Measurements from ENCODE around the gene DMAC2.
"Not testable (repeated sequence)": the region's sequence is repeated elsewhere in the genome, so short reads cannot be mapped to it uniquely, and the experiment has no call there.

DMAC2 gene

DNA sequence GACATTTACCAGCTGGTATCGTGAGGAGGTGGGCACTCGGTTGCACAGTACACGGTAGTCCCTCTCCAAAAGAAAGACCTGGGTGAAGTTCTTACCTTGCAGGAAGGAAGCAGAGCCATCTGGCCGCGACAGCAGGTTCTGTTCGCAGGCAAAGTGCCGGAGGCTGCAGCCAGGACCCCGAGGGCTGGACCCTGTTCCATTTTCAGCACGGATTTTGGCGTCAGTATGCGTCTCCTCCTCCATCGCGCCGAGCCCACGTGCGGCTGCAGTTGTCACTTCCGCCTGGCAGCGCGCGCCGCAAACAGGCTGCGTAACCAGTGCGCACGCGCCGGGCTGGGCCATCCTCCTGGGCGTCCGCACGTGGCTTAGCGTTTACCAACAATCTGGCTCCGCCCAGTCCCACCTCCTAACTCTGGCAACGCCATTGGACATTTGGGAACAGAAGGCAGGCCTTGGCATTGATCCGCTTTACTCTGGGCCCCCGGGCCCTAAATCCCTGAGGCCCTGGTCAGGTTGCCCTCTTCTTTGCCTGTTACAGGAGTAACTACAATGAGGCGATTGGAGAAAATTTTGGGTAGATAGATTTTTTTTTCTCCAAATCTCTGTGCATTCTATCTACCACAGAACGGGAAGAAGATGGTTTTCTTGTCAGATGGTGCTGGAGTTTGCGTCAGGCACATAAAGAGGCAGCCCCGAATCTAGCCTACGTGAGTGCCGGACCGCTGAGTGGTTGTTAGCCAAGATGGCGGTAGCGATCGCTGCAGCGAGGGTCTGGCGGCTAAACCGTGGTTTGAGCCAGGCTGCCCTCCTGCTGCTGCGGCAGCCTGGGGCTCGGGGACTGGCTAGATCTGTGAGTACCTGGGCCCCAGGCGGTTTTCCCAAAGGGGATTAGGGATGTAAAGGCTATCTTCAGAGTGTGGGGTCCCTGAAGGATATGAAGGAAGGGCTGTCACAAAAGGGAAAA is 42.3 kb downstream of the DMAC2 start, which contains the start of the genes BCKDHA and EXOSC5:
TSS of gene BCKDHA (plus strand) at position 733 of the 964 bp plus-strand sequence. CDS start at position 743, 10 bp downstream.
TSS of gene EXOSC5 (minus strand) at position 274 of the 964 bp plus-strand sequence. CDS start at position 243, 31 bp downstream.
- peak; percentile 100 for DNase-seq

DNA sequence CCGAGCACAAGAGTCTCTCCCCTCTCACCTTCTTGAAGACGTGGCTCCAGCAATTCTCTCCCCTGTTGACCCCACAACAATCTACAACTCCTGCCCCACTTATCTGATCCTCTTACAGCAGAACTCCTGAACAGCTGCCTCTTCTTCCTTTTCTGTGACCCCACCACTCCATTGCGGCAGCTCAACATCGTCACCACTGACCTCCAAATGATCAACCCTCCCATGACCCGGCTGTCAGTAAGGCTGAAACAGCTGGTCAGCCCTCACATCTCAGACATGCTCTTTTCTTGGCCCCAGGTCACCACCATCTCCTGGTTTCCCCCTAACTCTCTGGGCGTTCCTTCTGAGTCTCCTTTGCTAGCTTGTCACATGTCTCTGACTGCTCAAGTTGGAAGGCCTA is 44.4 kb downstream of the DMAC2 start:
- DNase-seq, result no peak

DNA sequence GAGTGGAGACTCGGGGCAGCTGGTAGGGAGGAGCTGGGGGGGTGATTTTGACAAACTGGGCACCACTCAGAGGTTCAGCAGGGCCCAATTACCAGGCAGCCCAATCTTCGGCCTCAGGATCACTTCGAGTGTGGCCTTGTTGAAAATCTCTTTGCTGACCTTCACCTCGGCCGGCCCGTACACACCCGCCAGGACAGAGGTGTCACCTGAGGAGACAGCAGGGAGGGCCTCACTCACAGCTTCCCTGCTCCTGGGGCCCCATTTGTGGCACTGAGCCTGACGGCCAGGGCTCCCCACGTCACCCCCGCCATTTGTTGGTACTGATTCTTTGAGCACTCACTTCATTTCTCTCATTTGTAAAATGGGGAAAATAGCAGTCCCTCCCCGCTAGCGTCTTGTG is 46.9 kb downstream of the DMAC2 start:
- DNase-seq, result no peak

DNA sequence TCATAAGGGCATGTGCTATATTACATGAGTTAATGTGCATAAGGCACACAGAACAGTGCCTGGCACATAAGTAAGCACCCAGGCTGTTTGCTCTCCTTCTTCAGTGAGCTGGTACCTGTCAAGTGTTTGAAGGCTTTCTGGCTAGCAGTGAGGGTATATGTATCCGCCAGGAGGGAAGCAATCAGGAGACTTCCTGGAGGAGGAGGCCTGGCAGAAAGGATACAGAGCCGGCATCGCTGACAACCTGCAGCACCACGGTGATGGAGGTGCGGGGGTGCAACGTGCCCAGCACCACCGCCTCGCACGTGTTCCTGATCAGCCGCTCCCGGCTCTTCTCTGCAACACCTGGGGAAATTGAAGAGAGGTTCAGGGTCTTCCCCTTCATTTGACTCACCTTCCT is 48.1 kb downstream of the DMAC2 start:
- no peak for DNase-seq

DNA sequence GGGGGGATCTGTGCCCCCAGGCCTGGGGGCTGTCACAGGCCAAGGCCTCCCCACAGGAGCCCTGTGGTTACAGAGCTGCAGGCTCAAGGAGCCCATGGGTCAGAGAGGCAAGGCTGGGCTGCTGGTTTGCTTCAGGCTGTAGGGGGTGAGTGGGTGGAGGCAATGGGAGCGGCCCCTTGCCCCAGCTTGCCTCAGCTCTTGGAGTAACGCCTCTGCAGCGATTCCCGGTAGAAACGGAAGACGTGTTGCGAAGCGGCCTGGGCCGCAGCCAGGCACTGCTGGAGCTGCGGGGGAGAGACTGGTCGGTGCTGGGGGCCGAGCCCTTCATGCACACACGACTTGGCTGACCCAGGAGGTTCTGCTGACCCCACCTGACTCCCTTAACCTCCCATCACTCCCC is 53.3 kb downstream of the DMAC2 start:
- DNase-seq, result no peak

DNA sequence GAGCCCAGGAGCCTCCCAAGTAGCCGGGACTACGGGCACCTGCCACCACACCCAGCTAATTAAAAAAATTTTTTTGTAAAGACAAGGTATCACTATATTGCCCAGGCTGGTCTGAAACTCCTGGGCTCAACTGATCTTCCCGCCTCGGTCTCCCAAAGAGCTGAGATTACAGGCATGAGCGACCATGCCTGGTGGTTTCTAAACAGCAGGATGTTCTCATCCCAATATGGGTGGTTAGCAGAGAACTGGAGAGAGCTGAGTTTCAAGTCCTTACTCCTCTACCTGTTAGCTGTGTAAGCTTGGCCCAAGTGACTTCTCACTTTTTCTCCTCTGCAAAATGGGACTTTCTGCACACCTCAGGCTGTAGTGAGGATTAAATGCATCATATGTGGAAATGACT is 55.4 kb downstream of the DMAC2 start:
- DNase-seq, result no peak

DNA sequence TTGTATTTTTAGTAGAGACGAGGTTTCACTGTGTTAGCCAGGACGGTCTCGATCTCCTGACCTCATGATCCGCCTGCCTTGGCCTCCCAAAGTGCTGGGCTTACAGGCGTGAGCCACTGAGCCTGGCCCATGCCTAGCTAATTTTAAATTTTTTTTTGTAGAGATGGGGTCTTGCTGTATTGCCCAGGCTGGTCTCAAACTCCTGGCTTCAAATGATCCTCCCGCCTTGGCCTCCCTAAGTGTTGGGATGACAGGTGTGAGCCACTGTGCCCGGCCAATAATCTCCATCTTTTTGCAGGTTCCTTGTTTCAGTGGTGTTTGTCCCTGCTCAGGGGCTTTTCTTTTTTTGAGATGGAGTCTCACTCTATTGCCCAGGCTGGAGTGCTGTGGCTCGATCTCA is 58.2 kb downstream of the DMAC2 start:
- DNase-seq, result not testable (repeated sequence)

Measured in NCI-H1105 treated with DMSO at 0.1 percent for 48 hours (cell line).